ENCODE measurements around the gene INTS1.

DNA sequence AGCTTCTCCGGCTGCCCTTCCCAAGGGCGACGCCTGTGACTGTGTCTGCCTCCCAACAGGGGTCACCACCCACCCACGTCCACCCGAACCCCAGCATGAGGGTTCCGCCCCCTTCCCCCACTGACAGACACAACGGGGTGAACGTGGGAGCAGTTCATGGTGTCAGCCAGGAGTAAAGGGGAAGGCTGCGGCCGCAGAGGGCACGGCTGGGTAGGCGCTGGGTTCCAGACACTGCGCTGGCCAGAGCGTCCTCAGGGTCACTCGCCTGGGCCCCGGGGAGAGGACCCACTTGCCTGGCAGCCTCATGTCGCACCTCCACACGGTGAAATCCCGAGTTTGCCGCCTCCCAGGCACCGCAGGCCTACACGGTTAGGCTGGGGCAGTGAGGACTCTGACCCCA lies 21.1 kb downstream of the INTS1 start:
- TF ChIP-seq, protein P1, sequence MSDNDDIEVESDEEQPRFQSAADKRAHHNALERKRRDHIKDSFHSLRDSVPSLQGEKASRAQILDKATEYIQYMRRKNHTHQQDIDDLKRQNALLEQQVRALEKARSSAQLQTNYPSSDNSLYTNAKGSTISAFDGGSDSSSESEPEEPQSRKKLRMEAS (IDR thresholded peaks at IDR 0.05) = no peak
- TF ChIP-seq CTCF (IDR thresholded peaks at IDR 0.05) (no peak), FOXS1 (CRISPR knock-in tag; IDR thresholded peaks at IDR 0.05) (no peak), POLR2A (IDR thresholded peaks at IDR 0.05; ENCODE audit: low read length) (no peak), NPAS2 (CRISPR knock-in tag; IDR thresholded peaks at IDR 0.05; ENCODE audit: borderline replicate concordance) (no peak), EP300 (IDR thresholded peaks at IDR 0.05) (no peak), JUN (IDR thresholded peaks at IDR 0.05) (no peak)

Data from A549 (cell line).